ENCODE measurements around the gene SLC51A. TPM values are rescaled to one million over a fixed set of nuclear protein-coding genes. Genes with fewer than 3 reads are reported as not detected.
"Not testable (repeated sequence)": the region's sequence is repeated elsewhere in the genome, so short reads cannot be mapped to it uniquely, and the experiment has no call there.

The SLC51A gene
- total RNA-seq, 2 experiments from 2014 or later = not detected

DNA sequence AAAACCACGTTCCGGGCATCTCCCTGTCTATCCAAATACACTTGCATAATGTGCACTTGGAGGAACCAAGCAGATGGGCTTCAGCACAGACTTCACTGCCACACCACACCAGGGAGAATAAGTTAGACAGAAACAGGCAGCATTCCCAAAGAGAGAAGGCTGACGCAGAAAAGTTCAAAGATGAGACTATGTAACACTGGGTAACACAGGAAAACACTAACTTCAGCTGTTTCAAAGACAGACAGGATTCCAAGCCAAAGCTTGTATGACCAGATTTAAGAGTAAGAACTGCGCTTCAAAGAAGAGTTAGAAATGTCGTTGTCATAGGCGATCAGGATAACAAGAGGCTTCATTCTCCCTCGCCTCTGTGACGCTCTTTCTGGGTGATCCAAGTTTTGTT lies 19.9 kb downstream of the SLC51A start:
- TF ChIP-seq, protein P1, sequence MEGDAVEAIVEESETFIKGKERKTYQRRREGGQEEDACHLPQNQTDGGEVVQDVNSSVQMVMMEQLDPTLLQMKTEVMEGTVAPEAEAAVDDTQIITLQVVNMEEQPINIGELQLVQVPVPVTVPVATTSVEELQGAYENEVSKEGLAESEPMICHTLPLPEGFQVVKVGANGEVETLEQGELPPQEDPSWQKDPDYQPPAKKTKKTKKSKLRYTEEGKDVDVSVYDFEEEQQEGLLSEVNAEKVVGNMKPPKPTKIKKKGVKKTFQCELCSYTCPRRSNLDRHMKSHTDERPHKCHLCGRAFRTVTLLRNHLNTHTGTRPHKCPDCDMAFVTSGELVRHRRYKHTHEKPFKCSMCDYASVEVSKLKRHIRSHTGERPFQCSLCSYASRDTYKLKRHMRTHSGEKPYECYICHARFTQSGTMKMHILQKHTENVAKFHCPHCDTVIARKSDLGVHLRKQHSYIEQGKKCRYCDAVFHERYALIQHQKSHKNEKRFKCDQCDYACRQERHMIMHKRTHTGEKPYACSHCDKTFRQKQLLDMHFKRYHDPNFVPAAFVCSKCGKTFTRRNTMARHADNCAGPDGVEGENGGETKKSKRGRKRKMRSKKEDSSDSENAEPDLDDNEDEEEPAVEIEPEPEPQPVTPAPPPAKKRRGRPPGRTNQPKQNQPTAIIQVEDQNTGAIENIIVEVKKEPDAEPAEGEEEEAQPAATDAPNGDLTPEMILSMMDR (IDR thresholded peaks at IDR 0.05) = no peak
- POLR2A ChIA-PET = interaction anchor here (1.2 kb wide), 1 partner anchor 10 kb away, joined by 5 read pairs; no protein-coding TSS in a partner anchor
- H3K4me3 Mint-ChIP-seq = no peak overlapping the region
- H3K27me3 Mint-ChIP-seq = no peaks in the 10 kb centered on the region
- H3K36me3 Mint-ChIP-seq (ENCODE audit: low read depth) = peaks cover 10% of the 10 kb centered on the region
- CTCF ChIA-PET = interaction anchor here (1.4 kb wide), 1 partner anchor 163 kb away, joined by 3 read pairs; no protein-coding TSS in a partner anchor
- DNase-seq (no peak), ATAC-seq (no peak)
- intact Hi-C loops (cut with micrococcal nuclease) = no loop called here
- peaks cover 16% of the 10 kb centered on the region for H3K4me1 Mint-ChIP-seq (ENCODE audit: low read depth)
- no peak overlapping the region for H3K27ac Mint-ChIP-seq
- no peaks in the 10 kb centered on the region for H3K9me3 Mint-ChIP-seq

DNA sequence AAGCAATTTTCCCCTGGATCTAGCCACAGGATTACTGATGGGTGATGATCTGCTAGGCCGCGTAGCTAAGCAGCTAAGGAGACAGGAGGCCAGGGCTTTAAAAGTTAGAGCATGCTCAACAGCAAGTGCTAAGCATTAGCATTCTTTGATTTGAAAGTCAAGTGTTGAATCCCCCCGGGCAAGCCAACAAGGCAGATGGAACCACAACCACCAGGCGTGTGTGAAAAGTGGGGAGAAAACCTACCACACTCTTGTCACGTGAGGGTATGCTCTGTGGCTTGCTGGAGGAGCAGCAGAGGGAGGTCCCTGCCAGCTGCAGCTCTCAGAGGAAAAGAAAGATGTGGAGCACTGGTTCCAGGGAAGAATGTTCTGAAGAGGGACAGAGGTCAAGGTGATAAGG lies 20.9 kb downstream of the SLC51A start:
- Mint-ChIP-seq H3K9me3 (no peaks in the 10 kb centered on the region), H3K27ac (no peak overlapping the region), H3K4me3 (no peak overlapping the region), H3K27me3 (no peaks in the 10 kb centered on the region), H3K36me3 (ENCODE audit: low read depth) (peaks cover 17% of the 10 kb centered on the region), H3K4me1 (ENCODE audit: low read depth) (peaks cover 16% of the 10 kb centered on the region)
- CTCF ChIA-PET = interaction anchor here (0.8 kb wide), 1 partner anchor 282 kb away, joined by 3 read pairs; no protein-coding TSS in a partner anchor
- ATAC-seq (no peak), DNase-seq (peak; percentile 12)
- intact Hi-C loops (cut with micrococcal nuclease) = no loop called here
- POLR2A ChIA-PET = no interaction called here
- TF ChIP-seq, protein P1 (IDR thresholded peaks at IDR 0.05) = no peak

DNA sequence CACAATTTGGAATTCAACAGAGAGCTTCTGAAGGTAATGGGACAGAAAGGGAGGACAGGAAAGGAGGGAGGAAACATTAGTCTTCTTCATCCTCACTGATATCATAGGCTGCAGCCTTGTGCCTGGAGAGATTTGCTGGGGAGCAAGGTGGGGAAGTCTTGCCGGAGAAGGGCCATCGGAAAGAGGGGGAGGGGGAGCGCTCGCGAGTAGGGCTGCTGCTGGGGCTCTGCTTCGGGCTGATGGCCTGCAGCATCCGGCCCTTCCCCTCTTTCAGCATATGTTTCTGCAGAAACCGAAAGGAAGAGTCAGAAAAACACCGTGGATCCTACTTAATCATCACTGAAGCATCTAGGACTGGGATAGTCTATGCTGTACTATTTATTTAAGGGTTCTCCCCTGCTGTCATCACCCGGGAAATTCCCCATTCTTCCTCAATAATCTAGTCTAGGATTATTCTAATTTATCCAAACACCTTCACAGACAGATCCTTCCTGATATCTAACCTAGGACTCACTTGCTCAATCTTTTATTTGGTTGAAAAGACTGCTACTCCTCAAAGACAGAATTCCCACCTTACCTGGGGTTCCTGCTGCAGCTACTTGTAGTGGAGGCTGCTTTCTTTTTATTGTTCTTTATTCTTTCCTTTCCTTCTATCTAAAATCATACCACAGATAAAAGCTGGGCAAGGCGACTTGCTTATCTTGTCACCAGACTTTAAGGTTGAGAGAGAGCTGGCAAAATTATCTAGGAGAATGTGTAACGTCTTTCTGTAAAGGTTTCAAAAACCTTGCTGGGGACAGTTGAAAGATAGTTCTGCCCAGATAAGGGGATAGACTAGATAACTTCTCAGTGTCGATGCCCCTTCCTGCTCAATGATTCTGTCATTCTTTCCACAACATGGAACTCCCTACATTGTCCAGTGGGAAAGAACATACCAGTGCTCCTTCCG lies 22.6 kb downstream of the SLC51A start:
- CTCF ChIA-PET = no interaction called here

DNA sequence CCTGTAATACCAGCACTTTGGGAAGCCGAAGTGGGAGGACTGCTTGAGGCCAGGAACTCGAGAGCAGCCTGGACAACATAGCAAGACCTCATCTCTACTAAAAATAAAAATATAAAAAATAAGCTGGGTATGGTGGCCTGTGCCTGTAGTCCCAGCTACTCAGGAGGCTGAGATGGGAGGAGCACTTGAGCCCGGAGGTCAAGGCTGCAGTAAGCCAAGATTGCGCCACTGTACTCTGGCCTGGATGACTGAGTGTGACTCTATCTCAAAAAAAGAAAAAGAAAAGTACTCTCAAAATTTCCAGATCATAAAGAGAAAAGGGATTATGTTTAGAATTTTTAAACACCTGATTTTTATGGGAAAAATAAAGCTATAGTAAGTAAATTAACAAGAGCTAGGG lies 24.1 kb downstream of the SLC51A start:
- TF ChIP-seq, protein P1 (IDR thresholded peaks at IDR 0.05) = no peak
- H3K4me3 Mint-ChIP-seq = no peak overlapping the region
- H3K36me3 Mint-ChIP-seq (ENCODE audit: low read depth) = peaks cover 27% of the 10 kb centered on the region
- ChIA-PET CTCF (no interaction called here), POLR2A (interaction anchor here (0.7 to 1.6 kb wide), 2 partner anchors 22 to 33 kb away, joined by 3 to 8 read pairs; no protein-coding TSS in a partner anchor)
- ATAC-seq (no peak), DNase-seq (no peak)
- H3K4me1 Mint-ChIP-seq (ENCODE audit: low read depth) = peaks cover 5% of the 10 kb centered on the region
- intact Hi-C loops (cut with micrococcal nuclease) = no loop called here
- H3K27ac Mint-ChIP-seq = no peak overlapping the region
- H3K9me3 Mint-ChIP-seq = no peaks in the 10 kb centered on the region
- no peaks in the 10 kb centered on the region for H3K27me3 Mint-ChIP-seq

More for the DNA sequence above, 22.6 kb downstream of the SLC51A start:
- Mint-ChIP-seq H3K36me3 (ENCODE audit: low read depth) (peaks cover 24% of the 10 kb centered on the region), H3K27me3 (no peaks in the 10 kb centered on the region), H3K4me3 (no peak overlapping the region), H3K27ac (peak overlapping the region; percentile 37), H3K9me3 (no peaks in the 10 kb centered on the region), H3K4me1 (ENCODE audit: low read depth) (peaks cover 5% of the 10 kb centered on the region)
- POLR2A ChIA-PET = no interaction called here
- intact Hi-C loops (cut with micrococcal nuclease) = no loop called here
- TF ChIP-seq, protein P1 (IDR thresholded peaks at IDR 0.05) = no peak
- ATAC-seq = no peak
- no peak for DNase-seq

DNA sequence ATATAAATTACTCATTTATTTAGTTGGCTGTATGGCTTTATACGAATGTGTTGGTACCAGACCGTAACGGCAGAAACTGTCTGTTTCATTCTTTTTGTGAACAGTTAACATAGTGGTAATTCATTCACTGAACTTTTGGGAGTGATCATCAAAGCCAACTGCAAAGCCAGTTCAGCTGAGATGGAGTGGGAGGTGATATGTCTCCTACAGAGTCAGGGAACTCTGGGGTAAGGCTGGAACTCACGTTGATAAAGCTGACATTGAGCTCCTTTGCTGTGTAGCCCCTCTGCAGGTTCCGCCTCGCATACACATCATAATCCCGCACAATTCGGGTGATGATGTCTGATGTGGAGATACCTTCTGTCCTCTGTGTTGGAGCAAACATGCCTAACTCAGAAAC lies 25.4 kb downstream of the SLC51A start:
- no peak for DNase-seq
- Mint-ChIP-seq H3K9me3 (no peaks in the 10 kb centered on the region), H3K27me3 (no peaks in the 10 kb centered on the region), H3K4me3 (no peak overlapping the region), H3K4me1 (ENCODE audit: low read depth) (peaks cover 5% of the 10 kb centered on the region), H3K36me3 (ENCODE audit: low read depth) (peaks cover 30% of the 10 kb centered on the region), H3K27ac (no peak overlapping the region)
- ChIA-PET CTCF (interaction anchor here (1.1 kb wide), 1 partner anchor 172 kb away, joined by 3 read pairs; no protein-coding TSS in a partner anchor), POLR2A (interaction anchor here (1.2 to 1.6 kb wide), 2 partner anchors 15 to 32 kb away, joined by 3 to 8 read pairs; no protein-coding TSS in a partner anchor)
- intact Hi-C loops (cut with micrococcal nuclease) = no loop called here
- no peak for ATAC-seq
- TF ChIP-seq, protein P1 (IDR thresholded peaks at IDR 0.05) = no peak

DNA sequence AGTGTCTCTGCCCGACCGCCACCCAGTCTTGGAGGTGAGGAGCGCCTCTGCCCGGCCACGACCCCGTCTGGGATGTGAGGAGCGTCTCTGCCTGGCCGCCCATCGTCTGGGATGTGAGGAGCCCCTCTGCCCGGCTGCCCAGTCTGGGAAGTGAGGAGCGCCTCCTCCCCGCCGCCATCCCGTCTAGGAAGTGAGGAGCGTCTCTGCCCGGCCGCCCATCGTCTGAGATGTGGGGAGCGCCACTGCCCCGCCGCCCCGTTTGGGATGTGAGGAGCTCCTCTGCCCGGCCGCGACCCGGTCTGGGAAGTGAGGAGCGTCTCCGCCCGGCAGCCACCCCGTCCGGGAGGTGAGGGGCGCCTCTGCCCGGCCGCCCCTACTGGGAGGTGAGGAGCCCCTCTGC lies 27.8 kb downstream of the SLC51A start:
- H3K9me3 Mint-ChIP-seq; DNase-seq; POLR2A ChIA-PET; ATAC-seq; H3K4me3 Mint-ChIP-seq; H3K27ac Mint-ChIP-seq; intact Hi-C loops (cut with micrococcal nuclease); H3K4me1 Mint-ChIP-seq (ENCODE audit: low read depth); H3K27me3 Mint-ChIP-seq: not testable (repeated sequence)
- peaks cover 24% of the 10 kb centered on the region for H3K36me3 Mint-ChIP-seq (ENCODE audit: low read depth)
- CTCF ChIA-PET = interaction anchor here (0.7 kb wide), 1 partner anchor 183 kb away, joined by 3 read pairs; no protein-coding TSS in a partner anchor
